GM19099 (cell line): Measurements from ENCODE around the gene ATP6V0A4.

Experiments used
- POLR2A ChIP-seq: IDR thresholded peaks from 3 replicates; pipeline ENCODE4 v1.6.1; 2011; ENCODE audit warnings: low read depth; ENCODE audit not compliant: insufficient read length; ENCODE audit errors: extremely low read depth

The ATP6V0A4 gene

DNA sequence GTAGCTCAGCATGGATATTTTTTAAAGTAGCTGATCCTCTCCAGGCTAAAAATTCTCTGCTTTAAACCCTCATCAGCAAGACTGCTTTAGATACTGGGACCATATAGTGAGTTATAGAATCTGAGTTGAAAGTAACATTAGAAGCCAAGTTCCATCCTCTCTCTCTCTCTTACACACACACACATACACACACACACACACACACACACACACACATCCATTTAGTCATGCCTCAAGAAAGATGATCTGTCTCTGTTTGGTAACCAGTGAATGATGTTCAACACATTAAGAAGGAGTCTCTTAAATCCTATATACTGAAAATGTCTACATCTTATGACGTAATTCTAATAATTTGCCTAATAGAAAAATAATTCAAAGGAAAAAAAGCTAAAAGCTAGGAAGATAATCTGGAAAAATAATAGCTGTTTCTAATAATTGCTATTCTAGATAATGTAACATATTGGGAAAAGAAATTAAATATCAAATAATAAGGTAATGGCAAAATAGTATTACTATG is 16.9 kb upstream of the ATP6V0A4 start:
- TF ChIP-seq POLR2A: no peak

DNA sequence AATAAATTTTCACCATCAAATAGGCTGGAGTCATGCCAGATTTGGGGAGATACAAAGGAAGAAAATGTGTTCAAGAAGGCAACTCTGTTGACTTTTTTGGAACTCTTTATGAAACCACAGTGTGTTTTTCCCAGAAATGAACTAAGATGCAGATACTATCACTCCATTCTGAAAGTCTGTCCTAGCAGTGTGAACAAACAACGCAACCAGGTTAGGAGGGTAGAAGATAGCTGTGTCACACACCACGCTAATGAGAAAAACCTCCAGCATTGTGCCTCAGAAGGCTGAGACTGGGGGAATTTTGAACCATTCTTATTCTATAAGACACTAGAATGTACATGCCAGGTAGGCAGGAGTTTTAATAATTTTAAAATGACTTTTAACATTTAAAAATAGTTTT is 15.9 kb upstream of the ATP6V0A4 start:
- TF ChIP-seq POLR2A: no peak

DNA sequence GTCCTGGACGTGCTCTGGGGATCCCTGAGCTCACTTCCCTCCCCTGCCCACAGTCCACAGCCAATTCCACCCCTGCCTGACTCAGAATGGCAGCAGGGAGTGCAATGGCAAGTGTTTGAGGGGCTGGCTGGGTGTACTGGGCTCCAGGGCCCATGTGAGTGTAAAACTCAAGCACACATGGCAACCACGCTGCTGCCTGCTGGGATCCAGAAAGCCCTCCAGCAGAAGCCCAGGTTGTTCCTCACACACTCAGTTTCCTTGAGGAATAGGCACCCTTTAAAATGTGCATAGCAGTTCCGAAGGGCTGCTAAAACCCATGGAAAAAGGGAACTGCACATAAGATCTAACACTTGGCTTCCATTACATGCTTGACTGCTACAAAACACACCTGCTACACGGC is 11.3 kb upstream of the ATP6V0A4 start:
- TF ChIP-seq POLR2A: no peak

DNA sequence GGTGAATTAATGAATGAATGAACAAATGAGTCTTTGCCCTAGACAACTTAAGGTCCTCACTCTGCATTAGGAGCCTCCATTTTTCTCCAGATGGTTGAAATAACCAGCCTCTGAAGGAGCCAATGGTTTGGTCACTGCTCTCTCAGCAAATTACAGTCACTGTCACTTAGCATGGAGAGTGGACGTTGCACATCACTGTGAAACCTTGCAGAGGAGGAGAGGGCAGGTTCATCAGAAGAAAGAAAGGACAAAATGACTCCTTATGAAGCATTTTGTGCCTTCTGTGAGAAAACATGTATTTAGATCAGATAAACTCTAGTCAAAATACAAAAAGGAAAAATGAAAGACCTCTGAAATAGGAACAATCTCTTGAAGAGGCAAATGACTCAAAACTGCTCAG is 6.6 kb upstream of the ATP6V0A4 start:
- no peak for TF ChIP-seq POLR2A

GRCh38 chr7:138802706-138803105 is 4.7 kb upstream of the ATP6V0A4 start:
- TF ChIP-seq POLR2A: no peak

- no peak for TF ChIP-seq POLR2A
Observed at GRCh38 chr7:138801256-138801655, 3.3 kb upstream of the ATP6V0A4 start.

- TF ChIP-seq POLR2A: no peak
Observed at GRCh38 chr7:138799336-138800000, 1.5 kb upstream of the ATP6V0A4 start.

- no peak for TF ChIP-seq POLR2A
Observed at GRCh38 chr7:138798836-138799235, 840 bp upstream of the ATP6V0A4 start.

DNA sequence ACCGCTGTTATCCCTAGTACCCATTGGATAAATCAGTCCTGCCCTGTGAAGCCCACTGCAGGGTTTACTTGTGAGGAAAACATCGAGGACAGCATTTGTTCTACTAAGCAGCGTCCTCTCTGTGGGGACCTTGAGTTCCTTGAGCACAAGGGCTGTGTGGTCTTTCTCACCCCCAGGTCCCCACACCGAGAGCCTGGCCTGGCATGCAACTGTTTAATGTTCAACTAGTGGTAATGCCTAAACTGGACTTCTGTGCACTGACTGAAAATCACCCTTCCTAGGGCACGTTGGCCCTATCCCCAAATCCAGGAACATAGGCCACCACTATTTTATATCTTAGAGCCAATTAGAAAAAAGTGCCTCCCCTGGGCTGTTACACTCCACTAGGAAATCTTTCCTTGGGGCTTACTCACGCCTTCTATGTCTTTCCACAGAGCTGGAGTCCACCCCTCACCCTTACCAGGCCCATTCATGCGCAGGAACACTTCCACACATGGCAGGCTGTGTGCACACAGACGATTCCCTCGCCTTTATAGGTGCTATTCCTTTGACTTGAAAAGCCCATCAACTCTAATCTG is 1.9 kb downstream of the ATP6V0A4 start:
- TF ChIP-seq POLR2A: no peak

DNA sequence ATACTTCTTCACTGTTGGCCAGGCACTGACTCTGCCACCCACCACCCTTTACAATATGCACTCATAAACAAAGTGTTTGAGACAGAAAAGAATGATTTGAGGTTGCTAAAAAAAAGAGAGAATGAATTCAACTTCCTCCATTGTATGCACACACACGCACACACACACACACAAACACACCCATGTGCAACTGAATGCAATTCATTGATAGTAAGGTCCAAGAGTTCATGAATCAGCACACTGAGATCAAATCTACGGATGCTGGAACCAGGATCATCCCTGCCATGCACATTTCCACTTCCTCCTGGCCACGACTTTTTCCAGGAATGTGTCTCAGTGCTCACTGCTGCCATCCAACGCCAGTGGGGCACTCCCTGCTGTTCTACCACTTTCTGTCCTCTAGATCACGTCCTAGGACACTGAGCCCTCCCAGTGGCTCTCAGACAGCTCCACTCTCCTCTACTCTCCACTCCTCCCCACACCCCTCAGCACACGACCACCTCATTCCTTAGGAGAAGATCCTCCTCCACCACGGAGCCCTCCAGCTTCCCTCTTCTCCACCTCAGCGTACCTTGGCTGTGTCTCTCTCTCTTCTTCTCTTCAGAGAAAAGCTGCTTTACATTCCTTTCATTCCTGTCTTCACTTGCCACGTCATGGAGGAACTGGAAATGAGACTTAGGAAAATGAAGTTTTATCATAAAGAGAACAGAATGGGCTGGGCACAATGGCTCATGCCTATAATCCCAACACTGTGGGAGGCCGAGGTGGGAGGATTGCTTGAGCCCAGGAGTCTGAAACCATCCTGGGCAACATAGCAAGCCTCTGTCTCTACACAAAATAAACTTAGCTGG is 12.2 kb downstream of the ATP6V0A4 start:
- TF ChIP-seq POLR2A: no peak

DNA sequence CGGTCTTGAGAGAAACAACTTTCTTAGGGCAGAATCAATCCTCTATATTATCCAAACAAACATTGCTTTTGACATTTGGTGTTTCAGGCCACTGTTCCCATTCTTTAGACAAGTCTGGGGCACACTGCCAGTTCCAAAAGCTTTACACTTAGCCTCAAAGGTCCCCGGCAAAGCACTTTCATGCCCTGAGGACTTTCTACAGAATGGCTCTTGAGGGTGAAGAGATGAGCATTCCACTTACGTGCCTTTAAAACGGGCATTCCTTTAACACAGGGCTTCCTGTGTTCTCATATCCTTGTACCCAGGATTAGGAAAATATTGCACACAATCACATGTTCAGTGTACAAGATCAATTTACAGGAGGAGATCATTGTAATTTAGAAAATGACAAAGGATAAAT is 13.3 kb downstream of the ATP6V0A4 start:
- no peak for TF ChIP-seq POLR2A

DNA sequence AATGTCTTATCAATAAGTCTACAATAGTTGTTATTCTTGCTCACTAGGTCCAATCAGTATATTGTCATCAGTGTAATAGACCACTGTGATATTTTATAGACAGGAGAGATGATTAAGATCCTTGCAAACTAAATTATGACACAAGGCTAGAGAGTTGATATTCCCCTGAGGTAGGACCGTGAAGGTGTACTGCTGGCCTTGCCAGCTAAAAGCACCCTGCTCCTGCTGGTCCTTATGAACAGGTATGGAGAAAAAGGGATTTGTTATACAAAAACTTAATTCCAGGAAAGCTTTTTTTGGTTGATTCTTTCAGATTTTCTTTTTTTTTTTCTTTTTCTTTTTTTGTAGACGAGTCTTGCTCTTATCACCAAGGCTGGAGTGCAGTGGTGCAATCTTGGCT is 17.0 kb downstream of the ATP6V0A4 start:
- no peak for TF ChIP-seq POLR2A

DNA sequence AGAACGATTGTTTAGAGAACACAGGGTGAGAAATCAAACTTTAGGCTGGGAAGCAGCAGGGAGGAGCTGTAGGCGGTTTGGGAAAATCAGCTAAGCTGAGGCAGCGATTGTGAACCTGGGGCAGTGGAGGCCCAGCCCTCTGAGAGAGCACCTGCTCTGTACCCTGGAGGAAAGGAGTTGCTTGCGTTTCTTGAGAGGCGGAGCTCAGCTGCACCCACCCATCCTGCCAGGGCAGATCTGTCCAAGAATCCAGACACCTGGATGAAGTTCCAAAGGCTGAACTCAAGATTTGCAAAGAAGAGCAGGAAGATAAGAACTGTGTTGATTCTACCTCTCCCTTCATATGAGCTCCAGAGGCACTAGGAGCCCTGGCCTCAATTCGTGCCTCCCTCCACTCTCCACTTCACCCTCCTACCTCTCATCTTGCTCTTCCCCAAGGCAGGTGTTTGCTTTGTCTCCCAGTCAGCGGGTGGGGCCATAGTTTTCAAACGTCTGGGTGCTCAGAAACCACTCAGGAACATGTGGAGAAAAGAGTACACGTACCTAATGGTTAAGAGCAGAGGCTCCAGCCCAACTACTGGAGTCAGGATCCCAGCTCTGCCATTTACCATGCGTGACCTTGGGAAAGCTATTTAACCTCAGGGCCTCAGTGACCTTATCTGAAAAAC is 21.7 kb downstream of the ATP6V0A4 start:
- TF ChIP-seq POLR2A: no peak

GRCh38 chr7:138773817-138774216 is 24.2 kb downstream of the ATP6V0A4 start:
- no peak for TF ChIP-seq POLR2A

- TF ChIP-seq POLR2A: no peak
Observed at GRCh38 chr7:138773176-138773575, 24.8 kb downstream of the ATP6V0A4 start.
